Neural progenitor cell (in vitro differentiated cells): Measurements from ENCODE around the gene KCP. TPM values are rescaled to one million over a fixed set of nuclear protein-coding genes. Genes with fewer than 3 reads are reported as not detected.
A peak's percentile ranks its signal among the peaks of the same experiment; 100 is the strongest.

Experiments used
- DNase-seq: peaks from one replicate; pipeline ENCODE4 v3.0.0-alpha.2; 2016; ENCODE audit warnings: low spot score
- H2AFZ ChIP-seq: fragments of 200-600 bp; sonication (generic); replicated peaks from 2 replicates; pipeline ENCODE4 v1.6.1; 2016; ENCODE audit warnings: antibody characterized with exemption
- H3F3A ChIP-seq: fragments of 200-600 bp; sonication (generic); 2 replicates; pipeline ENCODE4 v1.6.1; 2016; ENCODE audit warnings: antibody characterized with exemption, low read depth
- H3K27ac ChIP-seq: fragments of 200-600 bp; sonication (generic); 2 replicates; pipeline ENCODE4 v1.5.1; 2016; ENCODE audit warnings: mild to moderate bottlenecking
- H3K27me3 ChIP-seq: fragments of 200-600 bp; sonication (generic); 2 replicates; pipeline ENCODE4 v1.6.1; 2016; ENCODE audit warnings: mild to moderate bottlenecking, moderate library complexity
- H3K36me3 ChIP-seq: fragments of 200-600 bp; sonication (generic); 2 replicates; pipeline ENCODE4 v1.5.1; 2016
- H3K4me1 ChIP-seq: fragments of 200-600 bp; sonication (generic); 2 replicates; pipeline ENCODE4 v1.6.1; 2016; ENCODE audit warnings: mixed run types
- H3K4me2 ChIP-seq: fragments of 200-600 bp; sonication (generic); 2 replicates; pipeline ENCODE4 v1.6.1; 2016
- H3K4me3 ChIP-seq: fragments of 200-600 bp; sonication (generic); 2 replicates; pipeline ENCODE4 v1.5.1; 2016
- H3K79me2 ChIP-seq: fragments of 200-600 bp; sonication (generic); 2 replicates; pipeline ENCODE4 v1.6.1; 2016; ENCODE audit warnings: low read depth
- H3K9ac ChIP-seq: fragments of 200-600 bp; sonication (generic); 2 replicates; pipeline ENCODE4 v1.6.1; 2016
- H3K9me3 ChIP-seq: fragments of 200-600 bp; sonication (generic); 2 replicates; pipeline ENCODE4 v1.5.1; 2016; ENCODE audit warnings: low read depth
- H4K20me1 ChIP-seq: fragments of 200-600 bp; sonication (generic); 2 replicates; pipeline ENCODE4 v1.6.1; 2016; ENCODE audit warnings: low read depth
- H3K27ac Mint-ChIP-seq: 3 replicates; pipeline ENCODE4 v1.8.0; 2021; ENCODE audit warnings: mixed read lengths
- H3K27me3 Mint-ChIP-seq: 2 replicates; pipeline ENCODE4 v1.8.0; 2022; ENCODE audit warnings: low read depth, mild to moderate bottlenecking, inconsistent platforms, moderate library complexity, mixed read lengths; ENCODE audit not compliant: insufficient read depth
- H3K36me3 Mint-ChIP-seq: 3 replicates; pipeline ENCODE4 v1.8.0; 2021; ENCODE audit warnings: mixed read lengths
- H3K4me1 Mint-ChIP-seq: 3 replicates; pipeline ENCODE4 v1.8.0; 2021; ENCODE audit warnings: mixed read lengths
- H3K4me3 Mint-ChIP-seq: 3 replicates; pipeline ENCODE4 v1.8.0; 2021; ENCODE audit warnings: mild to moderate bottlenecking, moderate library complexity, mixed read lengths
- H3K9me3 Mint-ChIP-seq: 3 replicates; pipeline ENCODE4 v1.8.0; 2020; ENCODE audit warnings: mixed read lengths
- CTCF ChIP-seq: fragments of 200-600 bp; sonication (generic); IDR thresholded peaks from 2 replicates; pipeline ENCODE4 v1.5.1; 2017; ENCODE audit warnings: antibody characterized with exemption, mild to moderate bottlenecking
- EZH2 ChIP-seq: fragments of 200-600 bp; sonication (generic); IDR thresholded peaks from 2 replicates; pipeline ENCODE4 v1.6.1; 2017; ENCODE audit warnings: antibody characterized with exemption, mild to moderate bottlenecking, moderate library complexity
- EZH2phosphoT487 ChIP-seq: fragments of 200-600 bp; sonication (generic); IDR thresholded peaks from 2 replicates; pipeline ENCODE4 v1.6.1; 2017; ENCODE audit warnings: antibody characterized with exemption
- total RNA-seq: library from RNA; depleted of rRNA; stranded (reverse); fragments of >200 nt; gene quantifications from 2 replicates; pipeline ENCODE4 v1.2.3, GENCODE V29; 2015; ENCODE audit warnings: low replicate concordance

KCP gene
- total RNA-seq = 0.06 and 3.5 TPM in 2 replicates

GRCh38 chr7:128910569-128910945, at the start of gene KCP:
Gene KCP, minus strand, starts transcription at chr7:128910709. Its CDS starts 33 bp downstream, at chr7:128910676.
- DNase-seq = peak; percentile 64
- Histone ChIP-seq H3K4me1 (peaks cover 29% of the 10 kb centered on the region), H3K79me2 (no peaks in the 10 kb centered on the region), H3K9me3 (no peaks in the 10 kb centered on the region), H2AFZ (peak within 1 kb of the TSS; percentile 93), H3F3A (peaks cover 33% of the 10 kb centered on the region), H3K4me3 (peak within 1 kb of the TSS; percentile 48), H3K27ac (no peak within 1 kb of the TSS), H4K20me1 (no peaks in the 10 kb centered on the region), H3K36me3 (no peaks in the 10 kb centered on the region), H3K9ac (no peak within 1 kb of the TSS), H3K4me2 (peak within 1 kb of the TSS; percentile 72), H3K27me3 (peaks cover 40% of the 10 kb centered on the region)
- Mint-ChIP-seq H3K4me1 (peaks cover 45% of the 10 kb centered on the region), H3K27ac (peak within 1 kb of the TSS; percentile 57), H3K9me3 (no peaks in the 10 kb centered on the region), H3K36me3 (no peaks in the 10 kb centered on the region), H3K4me3 (peak within 1 kb of the TSS; percentile 78), H3K27me3 (peaks cover 19% of the 10 kb centered on the region)
- TF ChIP-seq CTCF (no peak), EZH2 (no peak), EZH2phosphoT487 (no peak)

- H3K4me3 Mint-ChIP-seq = no peak overlapping the region
- H3K4me3 ChIP-seq = no peak overlapping the region
- H3K27me3 ChIP-seq = no peaks in the 10 kb centered on the region
- H3K4me1 Mint-ChIP-seq = no peaks in the 10 kb centered on the region
- H3K9me3 Mint-ChIP-seq = no peaks in the 10 kb centered on the region
- H2AFZ ChIP-seq = no peak overlapping the region
- no peaks in the 10 kb centered on the region for H3K36me3 ChIP-seq
- H3K27ac Mint-ChIP-seq = no peak overlapping the region
- H3K79me2 ChIP-seq = no peaks in the 10 kb centered on the region
- H4K20me1 ChIP-seq = no peaks in the 10 kb centered on the region
- H3K9ac ChIP-seq = no peak overlapping the region
- H3K27ac ChIP-seq = no peak overlapping the region
- H3K4me1 ChIP-seq = no peaks in the 10 kb centered on the region
- H3K9me3 ChIP-seq = no peaks in the 10 kb centered on the region
- no peak for DNase-seq
- H3K4me2 ChIP-seq = no peak overlapping the region
- no peaks in the 10 kb centered on the region for H3F3A ChIP-seq
- TF ChIP-seq EZH2 (no peak), EZH2phosphoT487 (no peak), CTCF (no peak)
- H3K36me3 Mint-ChIP-seq = peaks cover 42% of the 10 kb centered on the region
- no peaks in the 10 kb centered on the region for H3K27me3 Mint-ChIP-seq
Observed at GRCh38 chr7:128959296-128959695, 48.8 kb upstream of the KCP start.

GRCh38 chr7:128955981-128956380, 45.5 kb upstream of the KCP start:
- no peak overlapping the region for H3K9ac ChIP-seq
- no peaks in the 10 kb centered on the region for H3K79me2 ChIP-seq
- Mint-ChIP-seq H3K36me3 (peaks cover 44% of the 10 kb centered on the region), H3K9me3 (no peaks in the 10 kb centered on the region), H3K4me3 (no peak overlapping the region), H3K27ac (no peak overlapping the region), H3K4me1 (no peaks in the 10 kb centered on the region), H3K27me3 (no peaks in the 10 kb centered on the region)
- no peaks in the 10 kb centered on the region for H3K36me3 ChIP-seq
- H2AFZ ChIP-seq = no peak overlapping the region
- no peaks in the 10 kb centered on the region for H3K4me1 ChIP-seq
- H4K20me1 ChIP-seq = no peaks in the 10 kb centered on the region
- no peaks in the 10 kb centered on the region for H3K9me3 ChIP-seq
- no peak overlapping the region for H3K4me3 ChIP-seq
- H3F3A ChIP-seq = peaks cover 4% of the 10 kb centered on the region
- no peak overlapping the region for H3K27ac ChIP-seq
- DNase-seq = no peak
- no peak for TF ChIP-seq EZH2phosphoT487
- no peak for TF ChIP-seq CTCF
- TF ChIP-seq EZH2 = no peak
- H3K4me2 ChIP-seq = no peak overlapping the region
- no peaks in the 10 kb centered on the region for H3K27me3 ChIP-seq
